PC-9 (cell line): Measurements from ENCODE around the gene SCP2. TPM values are rescaled to one million over a fixed set of nuclear protein-coding genes. Genes with fewer than 3 reads are reported as not detected.

Experiments used
- BruUV-seq: library from RNA; stranded (reverse); fragments of 400-500 nt; replicated peaks from 2 replicates; lab custom pipeline; 2021; lab: Mats Ljungman, UMichigan
- CTCF ChIA-PET: fragments of 300-600 bp; sonication (Branson Sonifier 250); formaldehyde crosslinking; loops from one replicate; lab custom pipeline; 2022; ENCODE audit warnings: antibody characterized with exemption; lab: Charles Lee
- POLR2A ChIA-PET: fragments of 300-600 bp; sonication (Branson Sonifier 250); formaldehyde crosslinking; loops from one replicate; lab custom pipeline; 2022; ENCODE audit warnings: antibody characterized with exemption; ENCODE audit not compliant: unreplicated experiment; lab: Charles Lee
- DNase-seq, 2 experiments: peaks; one replicate each; pipeline versions ENCODE4 v3.0.0 to v3.0.0-alpha.2; 2015 to 2022; ENCODE audit warnings: mixed read lengths in 1 of 2
- H2AFZ ChIP-seq: fragments of 200-600 bp; sonication (generic); 2 replicates; pipeline ENCODE4 v1.8.1; 2017; ENCODE audit warnings: antibody characterized with exemption
- H3F3A ChIP-seq: fragments of 200-600 bp; sonication (generic); 2 replicates; pipeline ENCODE4 v1.8.1; 2017; ENCODE audit warnings: antibody characterized with exemption, mild to moderate bottlenecking, low read depth; ENCODE audit not compliant: insufficient read depth
- H3K27ac ChIP-seq: fragments of 200-600 bp; sonication (generic); 2 replicates; pipeline ENCODE4 v1.6.1; 2016; ENCODE audit warnings: mixed run types
- H3K27me3 ChIP-seq: fragments of 200-600 bp; sonication (generic); 2 replicates; pipeline ENCODE4 v1.6.1; 2016; ENCODE audit warnings: low read depth, mixed run types; ENCODE audit not compliant: insufficient read depth
- H3K36me3 ChIP-seq: fragments of 200-600 bp; sonication (generic); 2 replicates; pipeline ENCODE4 v1.6.1; 2016; ENCODE audit warnings: low read depth, mixed run types
- H3K4me1 ChIP-seq: fragments of 200-600 bp; sonication (generic); replicated peaks from 2 replicates; pipeline ENCODE4 v1.6.1; 2016; ENCODE audit warnings: mixed run types; ENCODE audit not compliant: insufficient read depth
- H3K4me2 ChIP-seq: fragments of 200-600 bp; sonication (generic); 2 replicates; pipeline ENCODE4 v1.6.1; 2017; ENCODE audit warnings: mixed run types
- H3K4me3 ChIP-seq: fragments of 200-600 bp; sonication (generic); 2 replicates; pipeline ENCODE4 v1.6.1; 2016; ENCODE audit warnings: mixed run types
- H3K79me2 ChIP-seq: fragments of 200-600 bp; sonication (generic); 2 replicates; pipeline ENCODE4 v1.6.1; 2017; ENCODE audit warnings: low read depth, mixed run types
- H3K9me2 ChIP-seq: fragments of 200-600 bp; sonication (generic); 2 replicates; pipeline ENCODE4 v1.8.1; 2017; ENCODE audit warnings: mild to moderate bottlenecking; ENCODE audit not compliant: insufficient read depth
- H3K9me3 ChIP-seq: fragments of 200-600 bp; sonication (generic); 2 replicates; pipeline ENCODE4 v1.8.1; 2016; ENCODE audit warnings: low read depth; ENCODE audit not compliant: insufficient read depth
- H4K20me1 ChIP-seq: fragments of 200-600 bp; sonication (generic); 2 replicates; pipeline ENCODE4 v1.8.1; 2017; ENCODE audit not compliant: insufficient read depth
- EZH2 ChIP-seq: fragments of 200-600 bp; sonication (generic); IDR thresholded peaks from 2 replicates; pipeline ENCODE4 v1.8.0; 2017; ENCODE audit warnings: antibody characterized with exemption, low read depth
- intact Hi-C: fragments of 100-400 bp; cut with micrococcal nuclease; formaldehyde crosslinking; loops from one replicate; pipeline ENCODE4 v1.10.0; 2022; ENCODE audit not compliant: unreplicated experiment
- total RNA-seq: library from RNA; stranded (reverse); gene quantifications from 2 replicates; pipeline ENCODE4 v1.2.3, GENCODE V29; 2021
- TF ChIP-seq, protein P1 (sequence below): fragments of 200-600 bp; sonication (generic); conservative IDR thresholded peaks from 2 replicates; pipeline ENCODE4 v1.6.1; 2017; ENCODE audit warnings: mixed run types, antibody characterized with exemption, mild to moderate bottlenecking, moderate library complexity

SCP2 gene
- total RNA-seq, 1 experiment from 2014 or later: 87.8 TPM

- H3K9me2 ChIP-seq: no peaks in the 10 kb centered on the region
- H3K27me3 ChIP-seq: no peaks in the 10 kb centered on the region
- no peaks in the 10 kb centered on the region; the same call in 1 of the 2 replicates for H3K4me1 ChIP-seq
- no peak overlapping the region for H3K27ac ChIP-seq
- TF ChIP-seq EZH2: no peak
- TF ChIP-seq, protein P1, sequence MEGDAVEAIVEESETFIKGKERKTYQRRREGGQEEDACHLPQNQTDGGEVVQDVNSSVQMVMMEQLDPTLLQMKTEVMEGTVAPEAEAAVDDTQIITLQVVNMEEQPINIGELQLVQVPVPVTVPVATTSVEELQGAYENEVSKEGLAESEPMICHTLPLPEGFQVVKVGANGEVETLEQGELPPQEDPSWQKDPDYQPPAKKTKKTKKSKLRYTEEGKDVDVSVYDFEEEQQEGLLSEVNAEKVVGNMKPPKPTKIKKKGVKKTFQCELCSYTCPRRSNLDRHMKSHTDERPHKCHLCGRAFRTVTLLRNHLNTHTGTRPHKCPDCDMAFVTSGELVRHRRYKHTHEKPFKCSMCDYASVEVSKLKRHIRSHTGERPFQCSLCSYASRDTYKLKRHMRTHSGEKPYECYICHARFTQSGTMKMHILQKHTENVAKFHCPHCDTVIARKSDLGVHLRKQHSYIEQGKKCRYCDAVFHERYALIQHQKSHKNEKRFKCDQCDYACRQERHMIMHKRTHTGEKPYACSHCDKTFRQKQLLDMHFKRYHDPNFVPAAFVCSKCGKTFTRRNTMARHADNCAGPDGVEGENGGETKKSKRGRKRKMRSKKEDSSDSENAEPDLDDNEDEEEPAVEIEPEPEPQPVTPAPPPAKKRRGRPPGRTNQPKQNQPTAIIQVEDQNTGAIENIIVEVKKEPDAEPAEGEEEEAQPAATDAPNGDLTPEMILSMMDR: no peak
- no peak overlapping the region for H3K4me2 ChIP-seq
- H2AFZ ChIP-seq: no peak overlapping the region
- no peaks in the 10 kb centered on the region for H3K79me2 ChIP-seq
- no peaks in the 10 kb centered on the region for H3K36me3 ChIP-seq
- CTCF ChIA-PET: no interaction called here
- no peak for DNase-seq
- intact Hi-C loops: no loop called here
- H4K20me1 ChIP-seq: no peaks in the 10 kb centered on the region
- H3F3A ChIP-seq: peaks cover 9% of the 10 kb centered on the region; the same call in 1 of the 2 replicates
- H3K4me3 ChIP-seq: no peak overlapping the region
- POLR2A ChIA-PET: no interaction called here
- H3K9me3 ChIP-seq: no peaks in the 10 kb centered on the region
- BruUV-seq: no TSS peak
Observed at GRCh38 chr1:52917156-52917555, 9.9 kb upstream of the SCP2 start.

DNA sequence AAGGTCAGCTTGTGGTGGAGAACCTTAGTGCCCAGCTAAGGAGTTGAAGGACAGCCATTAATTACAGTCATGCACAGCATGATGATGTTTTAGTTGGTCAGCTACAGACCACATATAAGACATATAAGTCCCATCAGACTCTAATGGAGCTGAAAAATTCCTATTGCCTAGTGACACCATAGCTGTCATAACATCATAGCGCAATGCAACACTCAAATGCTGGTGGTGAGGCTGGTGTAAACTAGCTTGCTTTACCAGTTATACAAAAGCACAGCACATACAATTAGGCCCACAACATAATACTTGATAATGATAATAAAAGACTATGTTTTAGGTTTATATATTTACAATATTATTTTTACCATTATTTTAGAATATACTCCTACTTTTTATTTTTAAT lies 9.5 kb upstream of the SCP2 start:
- POLR2A ChIA-PET: no interaction called here
- no peak overlapping the region for H3K27ac ChIP-seq

GRCh38 chr1:52918201-52918600 lies 8.9 kb upstream of the SCP2 start:
- Histone ChIP-seq H4K20me1 (no peaks in the 10 kb centered on the region), H3K27ac (no peak overlapping the region), H3K36me3 (no peaks in the 10 kb centered on the region), H3K4me3 (no peak overlapping the region), H3F3A (peaks cover 9% of the 10 kb centered on the region; the same call in 1 of the 2 replicates), H3K4me1 (no peaks in the 10 kb centered on the region; the same call in 1 of the 2 replicates), H3K9me3 (no peaks in the 10 kb centered on the region), H3K4me2 (no peak overlapping the region), H3K27me3 (no peaks in the 10 kb centered on the region), H3K9me2 (no peaks in the 10 kb centered on the region), H3K79me2 (no peaks in the 10 kb centered on the region), H2AFZ (no peak overlapping the region)
- BruUV-seq: no TSS peak
- CTCF ChIA-PET: no interaction called here
- POLR2A ChIA-PET: interaction anchor here (0.7 to 0.9 kb wide), 2 partner anchors 11 to 129 kb away, joined by 4 to 6 read pairs; no protein-coding TSS in a partner anchor
- no peak for DNase-seq
- TF ChIP-seq, protein P1: no peak
- TF ChIP-seq EZH2: no peak
- intact Hi-C loops: no loop called here

More for the DNA sequence above, 9.5 kb upstream of the SCP2 start:
- Histone ChIP-seq H3K9me2 (no peaks in the 10 kb centered on the region), H4K20me1 (no peaks in the 10 kb centered on the region), H2AFZ (no peak overlapping the region), H3K36me3 (no peaks in the 10 kb centered on the region), H3K4me1 (no peaks in the 10 kb centered on the region; the same call in 1 of the 2 replicates), H3K9me3 (no peaks in the 10 kb centered on the region), H3F3A (peaks cover 9% of the 10 kb centered on the region; the same call in 1 of the 2 replicates), H3K27me3 (no peaks in the 10 kb centered on the region), H3K4me2 (no peak overlapping the region), H3K79me2 (no peaks in the 10 kb centered on the region), H3K4me3 (no peak overlapping the region)
- no peak for TF ChIP-seq EZH2
- TF ChIP-seq, protein P1: no peak
- DNase-seq: no peak
- CTCF ChIA-PET: no interaction called here
- BruUV-seq: no TSS peak
- intact Hi-C loops: no loop called here
